ENCODE data around the gene TRDMT1. TPM values are rescaled to one million over a fixed set of nuclear protein-coding genes. Genes with fewer than 3 reads are reported as not detected.

The TRDMT1 gene
- total RNA-seq = 1 to 10 TPM; 3.3 to 6.7 TPM

DNA sequence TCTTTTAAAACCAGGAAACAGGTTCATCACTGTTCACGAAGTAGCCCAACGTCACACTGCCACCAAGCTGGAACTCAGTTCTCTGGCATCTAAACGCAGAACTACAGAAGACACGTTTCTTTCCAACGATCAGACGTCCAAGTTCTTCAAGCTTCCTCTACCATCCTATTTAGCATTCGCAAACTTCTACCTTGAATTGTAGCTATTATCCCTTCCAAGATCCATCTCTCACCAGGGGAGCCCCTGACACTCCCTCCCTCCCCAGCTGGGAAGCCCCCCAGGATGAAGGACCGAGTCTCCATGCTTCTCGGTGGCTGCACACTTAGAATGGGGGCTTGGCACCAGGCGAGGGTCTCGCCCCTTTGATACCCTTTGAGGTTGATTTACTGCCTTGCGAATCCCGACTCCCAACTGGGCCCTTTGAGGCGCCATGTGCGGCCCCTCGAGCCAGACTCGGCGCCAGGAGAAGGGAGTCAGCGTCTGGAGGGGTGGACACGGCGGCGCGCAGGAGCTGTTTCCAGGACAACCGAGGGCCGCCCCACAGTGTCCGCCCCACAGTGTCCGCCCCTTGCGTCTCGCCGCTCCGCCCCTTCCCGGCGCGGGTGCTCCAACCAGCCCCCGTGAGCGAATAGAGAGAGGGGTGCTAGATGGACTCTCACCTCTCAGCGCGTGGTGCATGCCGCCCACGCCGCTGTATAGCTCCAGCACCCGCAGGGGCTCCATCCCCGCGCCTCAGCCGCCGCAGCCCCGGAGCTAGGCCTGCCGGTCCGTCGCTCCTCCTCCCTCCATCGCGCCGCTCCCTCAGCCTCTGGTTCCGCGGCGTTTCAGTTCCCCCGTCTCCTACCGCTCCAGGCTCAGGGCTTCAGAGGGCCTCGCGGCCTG, at the start of gene TRDMT1:
TRDMT1 (minus strand) TSS at position 761 of the 882 bp plus-strand sequence; CDS start at position 723, 38 bp downstream.
- H3K4me3 Mint-ChIP-seq = peak within 1 kb of the TSS; percentile 95
- no peaks in the 10 kb centered on the region for H3K27me3 Mint-ChIP-seq
- peaks cover 28% of the 10 kb centered on the region for H3K4me1 Mint-ChIP-seq
- no peaks in the 10 kb centered on the region for H3K36me3 Mint-ChIP-seq (ENCODE audit: low read depth)
- peak; percentile 95 for ATAC-seq (replicated peaks)
- H3K9me3 Mint-ChIP-seq = no peaks in the 10 kb centered on the region
- H3K27ac Mint-ChIP-seq = peak within 1 kb of the TSS; percentile 97

GRCh38 chr10:17250736-17251135, 49.3 kb upstream of the TRDMT1 start:
- ATAC-seq (replicated peaks) = no peak
- Mint-ChIP-seq H3K9me3 (no peaks in the 10 kb centered on the region), H3K27ac (no peak overlapping the region), H3K4me3 (no peak overlapping the region), H3K4me1 (no peaks in the 10 kb centered on the region), H3K36me3 (ENCODE audit: low read depth) (no peaks in the 10 kb centered on the region), H3K27me3 (no peaks in the 10 kb centered on the region)

- H3K36me3 Mint-ChIP-seq (ENCODE audit: low read depth) = no peaks in the 10 kb centered on the region
- no peak overlapping the region for H3K4me3 Mint-ChIP-seq
- no peaks in the 10 kb centered on the region for H3K27me3 Mint-ChIP-seq
- H3K27ac Mint-ChIP-seq = no peak overlapping the region
- no peaks in the 10 kb centered on the region for H3K9me3 Mint-ChIP-seq
- no peaks in the 10 kb centered on the region for H3K4me1 Mint-ChIP-seq
- ATAC-seq (replicated peaks) = peak; percentile 37
These were observed 48.3 kb upstream of the TRDMT1 start for GRCh38 chr10:17249820-17250219.

DNA sequence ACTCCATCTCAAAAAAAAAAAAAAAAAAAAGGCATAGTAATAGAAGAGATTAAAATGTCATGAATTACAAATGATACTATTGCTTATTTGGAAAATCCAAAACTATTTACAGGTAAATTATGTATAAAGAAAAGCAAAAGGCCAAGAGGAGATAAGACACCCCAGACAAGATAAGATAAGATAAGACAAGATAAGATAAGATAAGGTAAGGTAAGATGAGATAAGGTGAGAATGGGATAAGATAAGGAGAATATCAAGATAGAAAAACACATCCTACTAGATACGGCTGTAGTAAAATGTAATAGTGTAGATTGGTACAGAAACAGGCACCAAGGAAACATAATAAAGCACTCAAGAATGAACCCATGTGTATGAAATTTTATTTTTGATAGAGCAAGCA, 47.5 kb upstream of the TRDMT1 start:
- Mint-ChIP-seq H3K9me3 (no peaks in the 10 kb centered on the region), H3K4me3 (no peak overlapping the region), H3K27ac (no peak overlapping the region), H3K27me3 (no peaks in the 10 kb centered on the region), H3K4me1 (no peaks in the 10 kb centered on the region), H3K36me3 (ENCODE audit: low read depth) (no peaks in the 10 kb centered on the region)
- no peak for ATAC-seq (replicated peaks)

GRCh38 chr10:17247210-17247609, 45.7 kb upstream of the TRDMT1 start:
- Mint-ChIP-seq H3K4me3 (no peak overlapping the region), H3K27me3 (no peaks in the 10 kb centered on the region), H3K4me1 (no peaks in the 10 kb centered on the region), H3K9me3 (no peaks in the 10 kb centered on the region), H3K36me3 (ENCODE audit: low read depth) (no peaks in the 10 kb centered on the region), H3K27ac (no peak overlapping the region)
- ATAC-seq (replicated peaks) = no peak

GRCh38 chr10:17244700-17245365, 43.4 kb upstream of the TRDMT1 start:
- H3K4me3 Mint-ChIP-seq = no peak overlapping the region
- H3K27ac Mint-ChIP-seq = no peak overlapping the region
- H3K27me3 Mint-ChIP-seq = no peaks in the 10 kb centered on the region
- H3K9me3 Mint-ChIP-seq = no peaks in the 10 kb centered on the region
- no peaks in the 10 kb centered on the region for H3K36me3 Mint-ChIP-seq (ENCODE audit: low read depth)
- H3K4me1 Mint-ChIP-seq = no peaks in the 10 kb centered on the region
- ATAC-seq (replicated peaks) = no peak

- H3K4me3 Mint-ChIP-seq = no peak overlapping the region
- no peaks in the 10 kb centered on the region for H3K9me3 Mint-ChIP-seq
- no peaks in the 10 kb centered on the region for H3K27me3 Mint-ChIP-seq
- peaks cover 18% of the 10 kb centered on the region for H3K36me3 Mint-ChIP-seq (ENCODE audit: low read depth)
- H3K27ac Mint-ChIP-seq = no peak overlapping the region
- ATAC-seq (replicated peaks) = no peak
- H3K4me1 Mint-ChIP-seq = no peaks in the 10 kb centered on the region
These were observed 40.3 kb upstream of the TRDMT1 start for GRCh38 chr10:17241611-17242333.

DNA sequence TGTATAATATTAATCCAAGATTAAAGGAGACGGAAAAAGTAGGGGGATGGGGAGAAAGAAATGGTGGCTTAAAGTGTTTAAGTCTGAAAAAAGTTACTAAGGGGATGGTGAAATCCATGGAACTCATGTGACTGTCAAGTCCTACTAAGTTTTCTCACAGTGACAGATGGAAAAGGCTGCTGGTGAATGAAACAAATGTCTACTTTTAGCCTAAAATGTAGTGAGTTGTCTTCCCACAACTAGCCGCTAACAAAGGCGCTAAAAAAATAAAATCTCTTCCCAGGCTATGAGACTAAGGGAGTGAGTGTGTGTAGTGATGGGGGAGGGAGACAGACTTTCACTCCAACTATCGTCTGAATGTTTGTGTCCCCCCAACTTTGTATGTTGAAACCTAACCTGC, 39.1 kb upstream of the TRDMT1 start:
- H3K36me3 Mint-ChIP-seq (ENCODE audit: low read depth) = peaks cover 30% of the 10 kb centered on the region
- H3K4me3 Mint-ChIP-seq = no peak overlapping the region
- peaks cover 6% of the 10 kb centered on the region for H3K4me1 Mint-ChIP-seq
- no peaks in the 10 kb centered on the region for H3K27me3 Mint-ChIP-seq
- H3K9me3 Mint-ChIP-seq = no peaks in the 10 kb centered on the region
- no peak for ATAC-seq (replicated peaks)
- H3K27ac Mint-ChIP-seq = no peak overlapping the region

DNA sequence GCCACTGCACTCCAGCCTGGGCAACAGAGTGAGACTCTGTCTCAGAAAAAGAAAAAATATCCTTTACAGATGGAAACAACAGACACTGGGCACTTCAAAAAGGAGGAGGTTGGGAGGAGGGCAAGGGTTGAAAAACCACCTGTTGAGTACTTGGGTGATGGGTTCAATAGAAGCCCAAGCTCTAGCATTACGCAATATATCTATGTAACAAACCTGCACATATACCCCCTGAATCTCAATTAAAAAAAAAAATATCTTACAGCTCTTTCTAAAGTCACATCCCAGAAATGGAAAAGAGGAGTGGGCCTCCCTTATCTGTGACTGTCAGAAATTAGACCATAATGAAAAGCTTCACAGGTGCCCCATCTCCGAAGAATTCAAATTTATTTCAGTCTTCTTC, 38.6 kb upstream of the TRDMT1 start:
- ATAC-seq (replicated peaks) = no peak
- Mint-ChIP-seq H3K4me1 (peaks cover 6% of the 10 kb centered on the region), H3K36me3 (ENCODE audit: low read depth) (peaks cover 35% of the 10 kb centered on the region), H3K27ac (no peak overlapping the region), H3K9me3 (no peaks in the 10 kb centered on the region), H3K27me3 (no peaks in the 10 kb centered on the region), H3K4me3 (no peak overlapping the region)

GRCh38 chr10:17239345-17240085, 38.0 kb upstream of the TRDMT1 start:
- peaks cover 8% of the 10 kb centered on the region for H3K4me1 Mint-ChIP-seq
- no peaks in the 10 kb centered on the region for H3K27me3 Mint-ChIP-seq
- ATAC-seq (replicated peaks) = no peak
- H3K4me3 Mint-ChIP-seq = no peak overlapping the region
- H3K36me3 Mint-ChIP-seq (ENCODE audit: low read depth) = peaks cover 41% of the 10 kb centered on the region
- H3K27ac Mint-ChIP-seq = no peak overlapping the region
- H3K9me3 Mint-ChIP-seq = no peaks in the 10 kb centered on the region

DNA sequence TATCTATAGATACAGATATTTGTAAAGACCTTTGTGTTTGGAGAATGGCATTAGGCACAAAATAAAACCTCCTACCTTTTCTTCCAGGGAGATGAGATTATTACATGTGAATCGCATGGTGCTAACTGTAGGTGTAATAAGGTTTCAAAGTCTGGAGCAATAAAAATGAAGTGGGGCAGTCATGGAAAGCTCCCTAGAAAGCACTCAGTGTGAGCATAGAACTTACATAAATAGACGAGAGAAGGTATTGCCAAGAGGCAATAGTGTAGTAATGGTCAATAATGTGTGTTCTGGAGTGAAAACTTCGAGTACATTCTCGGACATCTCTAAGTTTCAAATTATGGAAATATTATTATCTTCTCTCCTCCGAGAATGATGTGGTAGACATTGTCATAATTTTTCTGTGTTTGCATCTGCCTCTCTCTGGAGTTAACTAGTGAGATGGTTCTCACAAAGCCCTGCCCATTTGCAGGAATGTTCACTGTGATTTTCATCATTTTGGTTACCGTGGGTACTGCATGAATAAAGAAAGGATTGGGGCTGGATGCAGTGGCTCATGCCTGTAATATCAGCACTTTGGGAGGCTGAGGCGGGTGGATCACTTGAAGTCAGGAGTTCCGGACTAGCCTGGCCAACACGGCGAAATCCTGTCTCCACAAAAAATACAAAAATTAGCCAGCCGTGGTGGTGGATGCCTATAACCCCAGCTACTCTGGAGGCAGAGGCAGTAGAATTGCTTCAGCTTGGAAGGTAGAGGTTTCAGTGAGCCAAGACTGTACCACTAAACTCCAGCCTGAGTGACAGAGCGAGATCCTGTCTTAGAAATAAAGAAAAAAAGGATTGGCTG, 37.2 kb upstream of the TRDMT1 start:
- H3K36me3 Mint-ChIP-seq (ENCODE audit: low read depth) = peaks cover 49% of the 10 kb centered on the region
- H3K27ac Mint-ChIP-seq = peak overlapping the region; percentile 19
- ATAC-seq (replicated peaks) = no peak
- no peaks in the 10 kb centered on the region for H3K27me3 Mint-ChIP-seq
- no peak overlapping the region for H3K4me3 Mint-ChIP-seq
- H3K9me3 Mint-ChIP-seq = no peaks in the 10 kb centered on the region
- peaks cover 12% of the 10 kb centered on the region for H3K4me1 Mint-ChIP-seq

GRCh38 chr10:17237915-17238444, 36.5 kb upstream of the TRDMT1 start:
- Mint-ChIP-seq H3K36me3 (ENCODE audit: low read depth) (peaks cover 56% of the 10 kb centered on the region), H3K27ac (peak overlapping the region; percentile 9), H3K27me3 (no peaks in the 10 kb centered on the region), H3K4me3 (no peak overlapping the region), H3K9me3 (no peaks in the 10 kb centered on the region), H3K4me1 (peaks cover 12% of the 10 kb centered on the region)
- no peak for ATAC-seq (replicated peaks)

- Mint-ChIP-seq H3K27ac (no peak overlapping the region), H3K27me3 (no peaks in the 10 kb centered on the region), H3K4me3 (no peak overlapping the region), H3K36me3 (ENCODE audit: low read depth) (peaks cover 65% of the 10 kb centered on the region), H3K4me1 (peaks cover 12% of the 10 kb centered on the region), H3K9me3 (no peaks in the 10 kb centered on the region)
- ATAC-seq (replicated peaks) = no peak
These were observed 35.7 kb upstream of the TRDMT1 start for GRCh38 chr10:17237149-17237527.

Data from activated T-helper 17 cell treated with anti-CD3 and anti-CD28 coated beads, Interleukin-2, amount 50 U/mL, for 72 hours (primary cell).